AG10803 (cell line): ENCODE results near the gene ZFYVE28.
"Not testable (repeated sequence)": the region's sequence is repeated elsewhere in the genome, so short reads cannot be mapped to it uniquely, and the experiment has no call there.

Source experiments
- DNase-seq: peaks from one replicate; pipeline ENCODE4 v3.0.0; 2010; ENCODE audit warnings: low read depth
- H3K4me3 ChIP-seq: 2 replicates; pipeline ENCODE4 v1.5.1; 2011; ENCODE audit warnings: mild to moderate bottlenecking, low read length, control low read depth
- TF ChIP-seq, protein P1 (sequence below): conservative IDR thresholded peaks from 2 replicates; pipeline ENCODE4 v1.5.1; 2011; ENCODE audit warnings: mild to moderate bottlenecking, low read length, control low read depth, inconsistent platforms

The ZFYVE28 gene

DNA sequence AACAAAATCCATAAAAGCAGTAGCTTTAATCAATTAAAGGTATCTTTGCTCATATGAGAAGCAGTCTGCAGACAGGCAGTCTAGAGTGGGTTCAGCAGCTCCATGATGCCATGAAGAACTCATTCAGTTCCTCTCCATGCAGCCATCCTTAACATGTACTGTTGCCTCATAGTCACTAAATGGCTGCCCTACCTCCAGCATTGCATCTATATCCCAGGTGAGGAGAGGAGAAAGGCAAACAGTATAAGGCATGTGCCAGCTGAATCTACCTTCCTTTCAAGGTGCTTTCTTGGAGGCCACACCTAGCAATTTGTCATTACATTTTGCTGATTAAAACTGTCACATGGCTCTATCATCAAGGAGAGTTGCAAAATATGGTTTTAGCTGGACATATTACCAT lies 13.6 kb upstream of the ZFYVE28 start:
- TF ChIP-seq, protein P1, sequence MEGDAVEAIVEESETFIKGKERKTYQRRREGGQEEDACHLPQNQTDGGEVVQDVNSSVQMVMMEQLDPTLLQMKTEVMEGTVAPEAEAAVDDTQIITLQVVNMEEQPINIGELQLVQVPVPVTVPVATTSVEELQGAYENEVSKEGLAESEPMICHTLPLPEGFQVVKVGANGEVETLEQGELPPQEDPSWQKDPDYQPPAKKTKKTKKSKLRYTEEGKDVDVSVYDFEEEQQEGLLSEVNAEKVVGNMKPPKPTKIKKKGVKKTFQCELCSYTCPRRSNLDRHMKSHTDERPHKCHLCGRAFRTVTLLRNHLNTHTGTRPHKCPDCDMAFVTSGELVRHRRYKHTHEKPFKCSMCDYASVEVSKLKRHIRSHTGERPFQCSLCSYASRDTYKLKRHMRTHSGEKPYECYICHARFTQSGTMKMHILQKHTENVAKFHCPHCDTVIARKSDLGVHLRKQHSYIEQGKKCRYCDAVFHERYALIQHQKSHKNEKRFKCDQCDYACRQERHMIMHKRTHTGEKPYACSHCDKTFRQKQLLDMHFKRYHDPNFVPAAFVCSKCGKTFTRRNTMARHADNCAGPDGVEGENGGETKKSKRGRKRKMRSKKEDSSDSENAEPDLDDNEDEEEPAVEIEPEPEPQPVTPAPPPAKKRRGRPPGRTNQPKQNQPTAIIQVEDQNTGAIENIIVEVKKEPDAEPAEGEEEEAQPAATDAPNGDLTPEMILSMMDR: no peak
- no peak for DNase-seq
- H3K4me3 ChIP-seq: no peak overlapping the region

DNA sequence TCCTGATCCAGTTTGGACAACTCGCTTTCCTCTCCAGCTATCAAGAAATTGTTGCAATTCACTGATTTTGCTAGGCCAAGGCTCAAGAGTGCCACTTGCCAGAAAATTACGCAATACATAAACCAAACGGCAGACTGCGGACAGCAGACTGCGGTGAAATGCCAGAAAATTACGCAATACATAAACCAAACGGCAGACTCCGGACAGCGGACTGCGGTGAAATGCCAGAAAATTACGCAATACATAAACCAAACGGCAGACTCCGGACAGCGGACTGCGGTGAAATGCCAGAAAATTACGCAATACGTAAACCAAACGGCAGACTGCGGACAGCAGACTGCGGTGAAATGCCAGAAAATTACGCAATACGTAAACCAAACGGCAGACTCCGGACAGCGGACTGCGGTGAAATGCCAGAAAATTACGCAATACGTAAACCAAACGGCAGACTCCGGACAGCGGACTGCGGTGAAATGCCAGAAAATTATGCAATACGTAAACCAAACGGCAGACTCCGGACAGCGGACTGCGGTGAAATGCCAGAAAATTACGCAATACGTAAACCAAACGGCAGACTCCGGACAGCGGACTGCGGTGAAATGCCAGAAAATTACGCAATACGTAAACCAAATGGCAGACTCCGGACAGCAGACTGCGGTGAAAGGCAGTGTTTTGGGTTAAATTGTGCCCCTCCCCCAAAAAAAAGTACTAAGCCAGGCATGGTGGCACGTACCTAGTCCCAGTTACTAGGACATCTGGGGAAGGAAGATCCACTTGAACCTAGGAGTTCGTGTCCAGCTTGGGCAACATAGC lies 11.7 kb upstream of the ZFYVE28 start:
- peak; percentile 64 for DNase-seq
- H3K4me3 ChIP-seq: not testable (repeated sequence)

GRCh38 chr4:2428496-2429213 lies 10.2 kb upstream of the ZFYVE28 start:
- TF ChIP-seq, protein P1: no peak
- no peak overlapping the region for H3K4me3 ChIP-seq
- DNase-seq: no peak

GRCh38 chr4:2427383-2428334 lies 9.2 kb upstream of the ZFYVE28 start:
- DNase-seq: no peak
- TF ChIP-seq, protein P1: no peak
- no peak overlapping the region for H3K4me3 ChIP-seq

DNA sequence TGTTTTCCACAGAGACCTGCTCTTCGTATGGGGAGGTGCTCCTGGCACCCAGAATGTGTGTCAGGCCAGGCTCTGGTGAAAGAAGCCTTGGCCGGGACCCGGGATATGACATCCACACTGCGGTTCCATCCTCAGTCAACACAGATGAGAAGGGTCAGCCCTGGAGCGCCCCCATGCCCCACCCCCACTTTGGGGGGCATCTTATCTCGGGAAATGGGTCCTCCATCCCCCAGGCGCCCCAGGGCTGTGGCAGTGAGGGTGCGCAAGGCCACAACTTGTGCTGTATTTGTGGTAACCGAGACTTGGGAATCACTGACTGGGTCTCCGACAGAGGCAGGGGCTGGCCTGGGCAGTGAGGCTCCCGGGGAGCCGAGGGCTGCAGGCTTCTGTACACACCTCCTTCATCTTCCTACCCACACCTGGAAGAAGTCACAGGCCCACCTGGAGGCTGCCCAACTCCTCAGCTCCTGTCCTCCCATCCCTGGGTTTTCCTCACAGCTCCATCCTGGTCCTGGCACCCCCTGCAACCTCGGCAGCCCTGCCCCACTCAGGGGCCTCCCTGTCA lies 8.3 kb upstream of the ZFYVE28 start:
- no peak for DNase-seq

DNA sequence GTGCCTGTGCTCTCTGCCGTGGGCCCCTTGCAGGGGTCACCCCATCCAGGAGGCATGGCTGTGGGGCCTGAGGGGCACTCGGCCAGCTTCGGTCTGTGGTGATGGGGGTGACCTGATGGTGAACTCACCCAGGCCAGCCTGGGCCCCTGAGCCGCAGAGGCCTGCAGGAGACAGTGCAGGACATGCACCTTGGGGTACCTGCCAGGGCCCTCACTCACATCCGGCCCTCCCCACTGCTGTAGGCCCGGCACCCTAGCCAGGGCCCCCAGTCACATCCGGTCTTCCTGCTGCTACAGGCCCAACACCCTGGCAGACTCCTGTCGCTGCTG lies 7.6 kb upstream of the ZFYVE28 start:
- TF ChIP-seq, protein P1: no peak

More for the DNA sequence above, 8.3 kb upstream of the ZFYVE28 start:
- TF ChIP-seq, protein P1: no peak
- no peak overlapping the region for H3K4me3 ChIP-seq

More for the DNA sequence above, 7.6 kb upstream of the ZFYVE28 start:
- no peak for DNase-seq
- no peak overlapping the region for H3K4me3 ChIP-seq
